K562 (cell line): ENCODE data around the gene SLC19A1. TPM values are rescaled to one million over a fixed set of nuclear protein-coding genes. Genes with fewer than 3 reads are reported as not detected.

Experiments
- ATAC-seq: fragments of 200-7000 bp; cut with Tn5 transposase; 3 replicates; pipeline ENCODE4 v1.9.1; 2020; ENCODE audit warnings: moderate library complexity
- BruUV-seq: library from RNA; stranded (reverse); fragments of 400-500 nt; replicated peaks from 2 replicates; lab custom pipeline; 2021; lab: Mats Ljungman, UMichigan
- CTCF ChIA-PET: fragments of 300-600 bp; formaldehyde crosslinking; extraction: SDS; loops from one replicate; lab custom pipeline; 2021; ENCODE audit warnings: low intra/inter-chr PET ratio; lab: Yijun Ruan, JAX
- POLR2A ChIA-PET: fragments of 300-600, 350-650 bp; sonication (Branson Sonifier 250); formaldehyde crosslinking; extraction: SDS; loops from one replicate; lab custom pipeline; 2021; ENCODE audit warnings: antibody characterized with exemption, inconsistent platforms; lab: Yijun Ruan, JAX
- DNase-seq, 4 experiments: peaks; one replicate each; pipeline versions ENCODE4 v3.0.0 to v3.0.0-alpha.2; 2011 to 2018; ENCODE audit warnings: low spot score in 3 of 4, mixed read lengths in 3 of 4; ENCODE audit errors: extremely low read depth in 1 of 4
- FAIRE-seq: peaks from 2 replicates; lab custom pipeline; 2011; peaks lifted over from hg19 to GRCh38; lab: Jason Lieb, UNC
- H2AFZ ChIP-seq: 2 replicates; pipeline ENCODE4 v1.6.0; 2011; ENCODE audit warnings: low read depth, low read length, control low read depth, inconsistent platforms
- H3K27ac ChIP-seq: fragments of 200-600 bp; 3 replicates; pipeline ENCODE4 v1.8.0; 2011; ENCODE audit warnings: low read depth, mild to moderate bottlenecking, control low read depth, inconsistent platforms, low read length, moderate library complexity, mixed read lengths; ENCODE audit errors: extremely low read depth
- H3K27me3 ChIP-seq, 2 experiments: fragments of 300-600 bp in 1 of 2; 2 replicates in 1 of 2; 3 replicates in 1 of 2; pipeline versions ENCODE4 v1.6.0 to v1.8.0; 2011; ENCODE audit warnings: inconsistent platforms in 2 of 2, low read length in 2 of 2, mild to moderate bottlenecking in 1 of 2, mixed read lengths in 1 of 2, moderate library complexity in 1 of 2; ENCODE audit not compliant: control insufficient read depth in 2 of 2, insufficient read depth in 2 of 2
- H3K36me3 ChIP-seq: fragments of 300-600 bp; 3 replicates; pipeline ENCODE4 v1.8.0; 2011; ENCODE audit warnings: mild to moderate bottlenecking, low read length, inconsistent platforms; ENCODE audit not compliant: control insufficient read depth, insufficient read depth
- H3K4me1 ChIP-seq, 2 experiments: fragments of 200-600 bp in 1 of 2; replicated peaks in 1 of 2; 2 replicates in 1 of 2; 3 replicates in 1 of 2; pipeline versions ENCODE4 v1.5.1 to v1.8.0; 2011; ENCODE audit warnings: inconsistent platforms in 2 of 2, low read length in 2 of 2, mild to moderate bottlenecking in 1 of 2, mixed read lengths in 1 of 2, moderate library complexity in 1 of 2; ENCODE audit not compliant: control insufficient read depth in 2 of 2, insufficient read depth in 2 of 2
- H3K4me2 ChIP-seq: 2 replicates; pipeline ENCODE4 v1.6.1; 2011; ENCODE audit warnings: low read length, control low read depth, inconsistent platforms, mixed read lengths; ENCODE audit not compliant: insufficient read depth
- H3K4me3 ChIP-seq: fragments of 200-600 bp; sonication (generic), shearing (Covaris generic); 2 replicates; pipeline ENCODE4 v1.5.1; 2016; ENCODE audit warnings: control low read depth, inconsistent platforms
- H3K79me2 ChIP-seq: fragments of 200-600 bp; 3 replicates; pipeline ENCODE4 v1.8.0; 2011; ENCODE audit warnings: low read length, inconsistent platforms; ENCODE audit not compliant: control insufficient read depth, insufficient read depth
- H3K9ac ChIP-seq, 2 experiments: 2 replicates each; pipeline versions ENCODE4 v1.6.0 to v1.6.1; 2011; ENCODE audit warnings: low read depth in 2 of 2, low read length in 2 of 2, control low read depth in 1 of 2, inconsistent platforms in 1 of 2, mild to moderate bottlenecking in 1 of 2, mixed read lengths in 1 of 2; ENCODE audit not compliant: insufficient read depth in 1 of 2
- H3K9me1 ChIP-seq: one replicate; pipeline ENCODE4 v1.6.0; 2011; ENCODE audit warnings: inconsistent platforms, mild to moderate bottlenecking, low read length, moderate library complexity; ENCODE audit not compliant: control insufficient read depth, insufficient read depth
- H3K9me3 ChIP-seq: replicated peaks from 2 replicates; pipeline ENCODE4 v1.5.1; 2011; ENCODE audit warnings: low read depth, low read length, inconsistent platforms; ENCODE audit not compliant: control insufficient read depth, insufficient read depth
- H4K20me1 ChIP-seq: replicated peaks from 2 replicates; pipeline ENCODE4 v1.6.1; 2011; ENCODE audit warnings: low read length, inconsistent platforms, mixed read lengths; ENCODE audit not compliant: control insufficient read depth, insufficient read depth
- CEBPG ChIP-seq, 3 experiments: fragments of 200-800 bp in 1 of 3; sonication (Bioruptor generic) in 1 of 3; sonication (generic) in 1 of 3; formaldehyde crosslinking in 1 of 3; IDR thresholded peaks in 2 of 3; conservative IDR thresholded peaks in 1 of 3; 2 replicates each; pipeline versions ENCODE4 v1.6.1 to v1.8.0; 2016 to 2022; ENCODE audit warnings: missing compliant biosample characterization in 2 of 3, missing genetic modification characterization in 2 of 3, mild to moderate bottlenecking in 1 of 3, missing genetic modification reagents in 1 of 3
- CHCHD3 ChIP-seq: fragments of 250-450 bp; sonication (Bioruptor Pico); IDR thresholded peaks from 2 replicates; pipeline ENCODE4 v2.1.2; 2022; ENCODE audit warnings: mild to moderate bottlenecking
- FOSL1 ChIP-seq: fragments of 200-800 bp; sonication (Bioruptor generic); conservative IDR thresholded peaks from 2 replicates; pipeline ENCODE4 v1.6.1; 2016; ENCODE audit warnings: missing genetic modification characterization, missing compliant biosample characterization
- HNRNPK ChIP-seq: fragments of 200-400 bp; formaldehyde crosslinking; IDR thresholded peaks from one replicate; pipeline ENCODE4 v1.6.1; 2018; ENCODE audit warnings: mild to moderate bottlenecking, low read depth, low read length; ENCODE audit not compliant: poor library complexity, severe bottlenecking
- JUN ChIP-seq, 2 experiments: sonication (generic) in 1 of 2; formaldehyde crosslinking in 1 of 2; IDR thresholded peaks; 2 replicates each; pipeline versions ENCODE4 v1.6.1 to v1.8.0; 2012 to 2022; ENCODE audit warnings: borderline replicate concordance in 2 of 2, mild to moderate bottlenecking in 2 of 2, improper control_type of control experiment in 1 of 2, low read depth in 1 of 2, low read length in 1 of 2, missing genetic modification reagents in 1 of 2
- NCOA2 ChIP-seq, 2 experiments: fragments of 450-650 bp; IDR thresholded peaks; 2 replicates each; pipeline ENCODE4 v1.6.1; 2018; ENCODE audit warnings: mild to moderate bottlenecking in 2 of 2, moderate library complexity in 1 of 2; ENCODE audit not compliant: partially characterized antibody in 2 of 2
- NEUROD1 ChIP-seq: fragments of 150-350 bp; IDR thresholded peaks from 2 replicates; pipeline ENCODE4 v1.6.1; 2014; ENCODE audit warnings: borderline replicate concordance, low read length, low read depth; ENCODE audit not compliant: partially characterized antibody
- POLR2A ChIP-seq: fragments of 450-650 bp; conservative IDR thresholded peaks from 2 replicates; pipeline ENCODE4 v1.6.1; 2016
- POLR2AphosphoS5 ChIP-seq: IDR thresholded peaks from 2 replicates; pipeline ENCODE4 v1.6.1; 2011; ENCODE audit warnings: mild to moderate bottlenecking, low read depth, low read length, moderate library complexity; ENCODE audit not compliant: control insufficient read depth, insufficient read depth
- WGBS: fragments of 100-300 bp; shearing (Covaris generic); methylation state at CpG from one replicate; pipeline ENCODE4 v1.1.6; 2016; ENCODE audit warnings: low coverage, mixed read lengths; ENCODE audit not compliant: insufficient coverage; ENCODE audit errors: missing lambda C conversion rate; 5-methylcytosine and 5-hydroxymethylcytosine counted together
- in situ Hi-C: fragments of 300-500 bp; cut with MboI; formaldehyde crosslinking; loops from 4 replicates; pipeline ENCODE4 v1.15.0; 2018; ENCODE audit warnings: inconsistent platforms, mixed read lengths
- intact Hi-C: fragments of 100-400 bp; cut with micrococcal nuclease; formaldehyde crosslinking; loops from 2 replicates; pipeline ENCODE4 v1.14.2; 2022
- polyA plus RNA-seq, 8 experiments: library from polyadenylated mRNA; depleted of rRNA in 4 of 8; stranded (reverse) in 5 of 8; unstranded in 3 of 8; fragments of >200 nt; fragmentation: Nextera tagmentation in 2 of 8; fragmentation: Illumina TruSeq in 1 of 8; extraction: Ambion mirVana in 2 of 8; extraction: Trizol in 1 of 8; gene quantifications; 2 replicates each; pipeline versions ENCODE4 v1.2.1 to v1.2.3, GENCODE V29; 2011 to 2014; ENCODE audit warnings: inconsistent platforms in 1 of 8, missing spikeins in 1 of 8
- total RNA-seq, 7 experiments: library from RNA; depleted of rRNA in 6 of 7; stranded (reverse); fragments of >200 nt in 6 of 7; fragmentation: Illumina TruSeq in 2 of 7; extraction: Trizol in 2 of 7; gene quantifications; 2 replicates each; pipeline versions ENCODE4 v1.2.1 to v1.2.3, GENCODE V29; 2011 to 2021; ENCODE audit warnings: low replicate concordance in 1 of 7
- TF ChIP-seq, protein P1 (sequence below): fragments of 250-450 bp; sonication (Bioruptor Pico); IDR thresholded peaks from 2 replicates; pipeline ENCODE4 v1.8.0; 2021; ENCODE audit warnings: moderate library complexity, mild to moderate bottlenecking, inconsistent platforms
- TF ChIP-seq, protein P2 (sequence below): fragments of 250-450 bp; sonication (Bioruptor Pico); IDR thresholded peaks from 2 replicates; pipeline ENCODE4 v1.9.0; 2021; ENCODE audit warnings: mild to moderate bottlenecking

Gene SLC19A1
- total and polyA plus RNA-seq, 9 of the 15 experiments (the other 6 are each of a cell fraction or from before 2014, with no cell fraction given), result 0.65 to 88.7 (median 12.0) TPM

DNA sequence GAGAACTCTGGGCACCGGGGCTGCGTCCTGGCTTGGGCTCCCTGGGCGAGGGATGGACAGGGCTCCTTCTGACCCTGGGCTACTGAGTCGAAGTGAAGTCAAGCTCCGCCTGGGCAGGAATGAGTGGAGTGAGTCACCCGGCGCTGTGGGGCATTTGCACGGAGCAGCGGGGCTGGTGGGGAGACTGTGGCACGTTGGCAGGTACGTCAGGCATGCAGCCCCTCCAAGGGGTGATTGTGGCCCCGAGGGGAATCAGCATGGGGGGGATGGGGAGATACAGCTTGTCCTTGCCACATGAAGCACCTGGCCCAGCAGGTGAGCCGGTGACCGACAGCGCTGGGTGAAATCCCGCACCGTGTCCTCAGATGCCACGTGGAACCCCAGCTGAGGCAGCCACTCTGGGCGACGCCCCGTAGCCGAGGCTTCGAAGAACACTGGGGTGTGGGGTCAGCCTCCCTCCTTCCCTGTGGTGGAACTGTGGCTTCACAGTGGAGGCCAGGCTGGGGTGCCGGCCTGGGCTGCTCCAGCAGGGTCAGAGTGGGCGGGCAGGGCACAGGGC is 74.9 kb downstream of the SLC19A1 start:
- ChIA-PET POLR2A (no interaction called here), CTCF (no interaction called here)
- H3K36me3 ChIP-seq, result no peaks in the 10 kb centered on the region
- no peak overlapping the region for H3K9ac ChIP-seq
- in situ Hi-C loops, result no loop called here
- BruUV-seq, result no TSS peak
- no peak for TF ChIP-seq CHCHD3 (CRISPR knock-in tag)
- TF ChIP-seq NCOA2 (IDR thresholded peaks at IDR 0.05; ENCODE audit: partially characterized antibody in 2 of 2), result no peak
- no peak for TF ChIP-seq POLR2A
- TF ChIP-seq, protein P1, sequence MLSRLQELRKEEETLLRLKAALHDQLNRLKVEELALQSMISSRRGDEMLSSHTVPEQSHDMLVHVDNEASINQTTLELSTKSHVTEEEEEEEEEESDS, result no peak
- TF ChIP-seq NEUROD1, result no peak
- no peak for TF ChIP-seq HNRNPK
- TF ChIP-seq CEBPG (CRISPR knock-in tag; IDR thresholded peaks at IDR 0.05), result no peak
- TF ChIP-seq CEBPG (tag; conservative IDR thresholded peaks at IDR 0.05 in 1 of 2, IDR thresholded peaks at IDR 0.05 in 1 of 2), result no peak
- no peak for TF ChIP-seq POLR2AphosphoS5
- TF ChIP-seq JUN (IDR thresholded peaks at IDR 0.05; ENCODE audit: borderline replicate concordance, low read depth, low read length), result no peak
- no peak for TF ChIP-seq JUN (CRISPR knock-in tag; IDR thresholded peaks at IDR 0.05; ENCODE audit: borderline replicate concordance)
- TF ChIP-seq, protein P2, sequence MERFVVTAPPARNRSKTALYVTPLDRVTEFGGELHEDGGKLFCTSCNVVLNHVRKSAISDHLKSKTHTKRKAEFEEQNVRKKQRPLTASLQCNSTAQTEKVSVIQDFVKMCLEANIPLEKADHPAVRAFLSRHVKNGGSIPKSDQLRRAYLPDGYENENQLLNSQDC (CRISPR knock-in tag), result no peak
- TF ChIP-seq FOSL1 (tag), result no peak
- no peaks in the 10 kb centered on the region for H3K9me3 ChIP-seq
- H3K4me1 ChIP-seq, result peaks cover 0 to 57% of the 10 kb centered on the region in 2 experiments; a peak in 4 of 5 replicates
- FAIRE-seq (no peak), DNase-seq (no peak), ATAC-seq (no peak)
- WGBS, result 30% methylated on average over 18 of the region's 25 CpGs
- H3K27me3 ChIP-seq, result peaks cover 12 to 43% of the 10 kb centered on the region in 2 experiments; a peak in 4 of 5 replicates
- intact Hi-C loops, result no loop called here
- H3K27ac ChIP-seq, result no peak overlapping the region
- no peak overlapping the region for H3K4me2 ChIP-seq
- no peak overlapping the region for H2AFZ ChIP-seq
- H3K4me3 ChIP-seq, result no peak overlapping the region
- no peaks in the 10 kb centered on the region for H3K79me2 ChIP-seq
- H3K9me1 ChIP-seq, result peaks cover 7% of the 10 kb centered on the region
- peaks cover 62% of the 10 kb centered on the region for H4K20me1 ChIP-seq
